Sigmoid colon (tissue), 7 donors: ENCODE results near the gene MED25. TPM values are rescaled to one million over a fixed set of nuclear protein-coding genes. Genes with fewer than 3 reads are reported as not detected.

Experiments used
- DNase-seq: peaks from one replicate; pipeline ENCODE4 v3.0.0-alpha.2; 2019
- H3K27ac ChIP-seq, 4 donors: fragments of 200-600 bp; sonication (generic); one replicate each; pipeline ENCODE4 v1.5.1; 2016 to 2019; ENCODE audit warnings: mild to moderate bottlenecking in 1 of 4
- H3K27me3 ChIP-seq, 3 donors: fragments of 200-600 bp; sonication (generic); one replicate each; pipeline ENCODE4 v1.5.1; 2019; ENCODE audit warnings: mild to moderate bottlenecking in 1 of 3
- H3K36me3 ChIP-seq, 4 donors: fragments of 200-600 bp; sonication (generic); one replicate each; pipeline ENCODE4 v1.5.1; 2016 to 2019
- H3K4me1 ChIP-seq, 4 donors: fragments of 200-600 bp; sonication (generic); one replicate each; pipeline ENCODE4 v1.5.1; 2017 to 2019
- H3K4me3 ChIP-seq, 4 donors: fragments of 200-600 bp; sonication (generic); one replicate each; pipeline ENCODE4 v1.5.1; 2017 to 2019; ENCODE audit warnings: mild to moderate bottlenecking in 2 of 4, moderate library complexity in 1 of 4
- H3K9me3 ChIP-seq, 4 donors: fragments of 200-600 bp in 3 of 4; sonication (generic) in 3 of 4; one replicate each; pipeline versions ENCODE4 v1.5.1 to v1.6.1; 2013 to 2019
- CTCF ChIP-seq, 4 experiments: fragments of 450-650 bp in 3 of 4; fragments of 200-600 bp in 1 of 4; IDR thresholded peaks; one replicate each; pipeline ENCODE4 v1.5.1; 2016 to 2019; ENCODE audit warnings: antibody characterized with exemption in 4 of 4, mild to moderate bottlenecking in 3 of 4, moderate library complexity in 2 of 4
- EP300 ChIP-seq, 4 donors: sonication (generic); formaldehyde crosslinking; IDR thresholded peaks; one replicate each; pipeline ENCODE4 v1.6.1; 2017; ENCODE audit warnings: antibody characterized with exemption in 4 of 4
- POLR2A ChIP-seq, 2 donors: fragments of 450-650 bp; IDR thresholded peaks; one replicate each; pipeline ENCODE4 v1.6.1; 2016; ENCODE audit warnings: antibody characterized with exemption in 2 of 2, mild to moderate bottlenecking in 2 of 2, moderate library complexity in 2 of 2
- POLR2AphosphoS5 ChIP-seq, 4 donors: sonication (generic); formaldehyde crosslinking; IDR thresholded peaks; one replicate each; pipeline ENCODE4 v1.6.1; 2017; ENCODE audit warnings: antibody characterized with exemption in 4 of 4
- WGBS, 2 donors: extraction: QIAGEN DNeasy Blood & Tissue Kit; methylation state at CpG; one replicate each; pipeline ENCODE4 v1.1.7; 2013; 5-methylcytosine and 5-hydroxymethylcytosine counted together
- intact Hi-C: fragments of 100-400 bp; cut with DNase I; formaldehyde crosslinking; loops from one replicate; pipeline ENCODE4 v1.15.1; 2023
- polyA plus RNA-seq, 3 donors: library from polyadenylated mRNA; stranded (reverse); fragments of 200-250 nt; gene quantifications; one replicate each; pipeline ENCODE4 v1.2.3, GENCODE V29; 2013
- total RNA-seq, 4 donors: library from RNA; depleted of rRNA; stranded (reverse); fragments of >200 nt; gene quantifications; one replicate each; pipeline ENCODE4 v1.1.0, GENCODE V29; 2016
- donor health status: healthy with polysubstance abuse.
- donor health status: Bipolar disorder and iron deficiency.
- donor health status: healthy.

MED25 gene
- total and polyA plus RNA-seq, 7 donors, result 17.8 to 45.4 (median 23.3) TPM

DNA sequence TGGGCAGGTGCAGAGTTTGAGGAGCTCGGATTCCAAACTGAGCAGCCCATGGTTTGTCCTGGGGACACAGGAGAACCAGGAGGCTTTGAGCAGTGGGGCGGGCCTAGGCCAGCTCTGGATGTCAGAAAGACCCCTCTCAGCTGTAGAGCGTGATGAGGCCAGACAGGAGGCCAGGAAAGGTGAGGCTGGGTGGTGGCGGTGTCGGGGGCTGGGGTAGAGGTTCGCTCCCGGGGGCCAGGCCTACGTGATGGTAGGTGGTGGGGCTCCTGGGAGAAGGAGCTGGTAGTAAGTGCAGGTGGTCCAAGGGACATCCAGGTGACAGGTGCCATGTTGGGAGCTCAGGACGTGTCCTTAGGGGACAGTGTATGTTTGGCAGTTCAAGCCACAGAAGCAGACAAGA, 19.3 kb downstream of the MED25 start:
- no peaks in the 10 kb centered on the region for H3K27me3 ChIP-seq
- TF ChIP-seq POLR2AphosphoS5 (IDR thresholded peaks at IDR 0.05) (no peak), CTCF (IDR thresholded peaks at IDR 0.05) (no peak), EP300 (IDR thresholded peaks at IDR 0.05) (no peak), POLR2A (IDR thresholded peaks at IDR 0.05) (no peak)
- peaks cover 0 to 16% (median 7%) of the 10 kb centered on the region in 4 donors for H3K4me1 ChIP-seq
- no peak for DNase-seq
- WGBS, 2 donors, result 96 to 98% methylated on average over 9 of the region's 9 CpGs
- H3K4me3 ChIP-seq, result no peak overlapping the region
- intact Hi-C loops, result no loop called here
- H3K36me3 ChIP-seq, result peaks cover 31 to 69% (median 58%) of the 10 kb centered on the region in 4 donors
- no peak overlapping the region for H3K27ac ChIP-seq
- H3K9me3 ChIP-seq, result no peaks in the 10 kb centered on the region

GRCh38 chr19:49838885-49839588, 20.9 kb downstream of the MED25 start:
- no peaks in the 10 kb centered on the region for H3K9me3 ChIP-seq
- H3K27ac ChIP-seq, result peak overlapping the region in 3 of 4 donors; percentile 67 to 73 (median 69)
- no peaks in the 10 kb centered on the region for H3K27me3 ChIP-seq
- no peak for DNase-seq
- no peak overlapping the region for H3K4me3 ChIP-seq
- intact Hi-C loops, result no loop called here
- 90 to 91% methylated on average over 18 of the region's 18 CpGs for WGBS, 2 donors
- H3K4me1 ChIP-seq, result peaks cover 0 to 16% (median 7%) of the 10 kb centered on the region in 4 donors
- TF ChIP-seq EP300 (IDR thresholded peaks at IDR 0.05) (no peak), POLR2AphosphoS5 (IDR thresholded peaks at IDR 0.05) (peak in 1 of 4 donors; percentile 8), CTCF (IDR thresholded peaks at IDR 0.05) (no peak), POLR2A (IDR thresholded peaks at IDR 0.05) (no peak)
- peaks cover 21 to 53% (median 42%) of the 10 kb centered on the region in 4 donors for H3K36me3 ChIP-seq

GRCh38 chr19:49839713-49840112, 21.6 kb downstream of the MED25 start:
- peaks cover 18 to 46% (median 36%) of the 10 kb centered on the region in 4 donors for H3K36me3 ChIP-seq
- H3K27me3 ChIP-seq, result no peaks in the 10 kb centered on the region
- DNase-seq, result no peak
- H3K9me3 ChIP-seq, result no peaks in the 10 kb centered on the region
- no peak overlapping the region for H3K4me3 ChIP-seq
- peak overlapping the region in 3 of 4 donors; percentile 67 to 73 (median 69) for H3K27ac ChIP-seq
- intact Hi-C loops, result no loop called here
- TF ChIP-seq POLR2A (IDR thresholded peaks at IDR 0.05), result no peak
- peak in 2 of 4 donors; percentile 43 to 58 for TF ChIP-seq POLR2AphosphoS5 (IDR thresholded peaks at IDR 0.05)
- TF ChIP-seq EP300 (IDR thresholded peaks at IDR 0.05), result no peak
- no peak for TF ChIP-seq CTCF (IDR thresholded peaks at IDR 0.05)
- peaks cover 0 to 16% (median 7%) of the 10 kb centered on the region in 4 donors for H3K4me1 ChIP-seq
- WGBS, 2 donors, result 94 to 97% methylated on average over 11 of the region's 11 CpGs

GRCh38 chr19:49840321-49840720, 22.2 kb downstream of the MED25 start:
- H3K36me3 ChIP-seq, result peaks cover 17 to 40% (median 29%) of the 10 kb centered on the region in 4 donors
- H3K4me3 ChIP-seq, result no peak overlapping the region
- TF ChIP-seq POLR2AphosphoS5 (IDR thresholded peaks at IDR 0.05), result no peak
- TF ChIP-seq POLR2A (IDR thresholded peaks at IDR 0.05), result no peak
- TF ChIP-seq CTCF (IDR thresholded peaks at IDR 0.05), result peak in 1 of 4 experiments; percentile 8
- no peak for TF ChIP-seq EP300 (IDR thresholded peaks at IDR 0.05)
- WGBS, 2 donors, result 89 to 98% methylated on average over 11 of the region's 11 CpGs
- H3K9me3 ChIP-seq, result no peaks in the 10 kb centered on the region
- intact Hi-C loops, result no loop called here
- H3K27ac ChIP-seq, result peak overlapping the region in 3 of 4 donors; percentile 67 to 73 (median 69)
- DNase-seq, result no peak
- peaks cover 0 to 16% (median 7%) of the 10 kb centered on the region in 4 donors for H3K4me1 ChIP-seq
- no peaks in the 10 kb centered on the region for H3K27me3 ChIP-seq
